ENCODE data around the gene BCL2L12. TPM values are rescaled to one million over a fixed set of nuclear protein-coding genes. Genes with fewer than 3 reads are reported as not detected.
A peak's percentile ranks its signal among the peaks of the same experiment; 100 is the strongest.

Gene BCL2L12
- total and polyA plus RNA-seq, 2 of the 13 experiments (the other 11 are each of a cell fraction or from before 2014, with no cell fraction given) = 26.8 to 40.8 TPM

GRCh38 chr19:49676136-49676783, 10.5 kb downstream of the BCL2L12 start (continued):
- TF ChIP-seq GMEB1 (CRISPR knock-in tag; IDR thresholded peaks at IDR 0.05; ENCODE audit: borderline replicate concordance) (no peak), ZSCAN12 (CRISPR knock-in tag; IDR thresholded peaks at IDR 0.05) (no peak), MAFK (conservative IDR thresholded peaks at IDR 0.05 in 1 of 2, IDR thresholded peaks at IDR 0.05 in 1 of 2; ENCODE audit: low read length in 2 of 2) (0 out of 4 replicates have a peak, but pooled peaks of 1 of the 2 experiments have one; percentile 19), ARHGAP35 (CRISPR knock-in tag; IDR thresholded peaks at IDR 0.05; ENCODE audit: borderline replicate concordance) (no peak), ZNF205 (CRISPR knock-in tag; IDR thresholded peaks at IDR 0.05) (no peak), ZNF749 (CRISPR knock-in tag; IDR thresholded peaks at IDR 0.05; ENCODE audit: borderline replicate concordance) (no peak), BORCS8-MEF2B (CRISPR knock-in tag; IDR thresholded peaks at IDR 0.05) (peak; percentile 79; the same call in 1 of the 2 replicates), ZNF704 (CRISPR knock-in tag; IDR thresholded peaks at IDR 0.05; ENCODE audit: borderline replicate concordance) (no peak), AHR (CRISPR knock-in tag; IDR thresholded peaks at IDR 0.05) (no peak), ZNF136 (CRISPR knock-in tag; IDR thresholded peaks at IDR 0.05; ENCODE audit: low read depth) (no peak), GATA4 (IDR thresholded peaks at IDR 0.05; ENCODE audit: borderline replicate concordance, low read depth) (0 out of 2 replicates have a peak, but pooled peaks have one; percentile 34), GRHL1 (CRISPR knock-in tag; conservative IDR thresholded peaks at IDR 0.05) (no peak), ZNF75D (CRISPR knock-in tag; IDR thresholded peaks at IDR 0.05; ENCODE audit: borderline replicate concordance) (no peak), ZSCAN31 (CRISPR knock-in tag; IDR thresholded peaks at IDR 0.05; ENCODE audit: low read depth) (no peak), NR2F6 (IDR thresholded peaks at IDR 0.05) (0 out of 2 replicates have a peak, but pooled peaks have one; percentile 8), NR2F6 (CRISPR knock-in tag; IDR thresholded peaks at IDR 0.05) (no peak), MATR3 (CRISPR knock-in tag; IDR thresholded peaks at IDR 0.05) (no peak), ARID2 (CRISPR knock-in tag; IDR thresholded peaks at IDR 0.05; ENCODE audit: borderline replicate concordance) (no peak)

Measured in HepG2 (cell line).